DND-41 (cell line): ENCODE data around the gene HSP90AB1.

ENCODE experiments used
- EZH2 ChIP-seq: IDR thresholded peaks from 3 replicates; pipeline ENCODE4 v1.6.1; 2012; ENCODE audit warnings: borderline replicate concordance, low read depth, mild to moderate bottlenecking, moderate library complexity, low read length, inconsistent platforms; ENCODE audit not compliant: severe bottlenecking
- TF ChIP-seq, protein P1 (sequence below): IDR thresholded peaks from 2 replicates; pipeline ENCODE4 v1.5.1; 2012; ENCODE audit warnings: borderline replicate concordance, low read length, moderate library complexity, mild to moderate bottlenecking; ENCODE audit not compliant: poor library complexity, severe bottlenecking; ENCODE audit errors: extremely low read depth

GRCh38 chr6:44224029-44224964 is 22.6 kb upstream of the HSP90AB1 start:
- TF ChIP-seq, protein P1, sequence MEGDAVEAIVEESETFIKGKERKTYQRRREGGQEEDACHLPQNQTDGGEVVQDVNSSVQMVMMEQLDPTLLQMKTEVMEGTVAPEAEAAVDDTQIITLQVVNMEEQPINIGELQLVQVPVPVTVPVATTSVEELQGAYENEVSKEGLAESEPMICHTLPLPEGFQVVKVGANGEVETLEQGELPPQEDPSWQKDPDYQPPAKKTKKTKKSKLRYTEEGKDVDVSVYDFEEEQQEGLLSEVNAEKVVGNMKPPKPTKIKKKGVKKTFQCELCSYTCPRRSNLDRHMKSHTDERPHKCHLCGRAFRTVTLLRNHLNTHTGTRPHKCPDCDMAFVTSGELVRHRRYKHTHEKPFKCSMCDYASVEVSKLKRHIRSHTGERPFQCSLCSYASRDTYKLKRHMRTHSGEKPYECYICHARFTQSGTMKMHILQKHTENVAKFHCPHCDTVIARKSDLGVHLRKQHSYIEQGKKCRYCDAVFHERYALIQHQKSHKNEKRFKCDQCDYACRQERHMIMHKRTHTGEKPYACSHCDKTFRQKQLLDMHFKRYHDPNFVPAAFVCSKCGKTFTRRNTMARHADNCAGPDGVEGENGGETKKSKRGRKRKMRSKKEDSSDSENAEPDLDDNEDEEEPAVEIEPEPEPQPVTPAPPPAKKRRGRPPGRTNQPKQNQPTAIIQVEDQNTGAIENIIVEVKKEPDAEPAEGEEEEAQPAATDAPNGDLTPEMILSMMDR = peak; percentile 5
- no peak for TF ChIP-seq EZH2
